Transverse colon (tissue), 4 donors: ENCODE results near the gene NUP214. TPM values are rescaled to one million over a fixed set of nuclear protein-coding genes. Genes with fewer than 3 reads are reported as not detected.
"Not testable (repeated sequence)": the region's sequence is repeated elsewhere in the genome, so short reads cannot be mapped to it uniquely, and the experiment has no call there.

Experiments
- DNase-seq: peaks from one replicate; pipeline ENCODE4 v3.0.0-alpha.2; 2019
- H3K27ac ChIP-seq, 4 donors: fragments of 200-600 bp; sonication (generic); 2 replicates each; pipeline ENCODE4 v1.5.1; 2016 to 2018; ENCODE audit warnings: inconsistent platforms in 4 of 4
- H3K27me3 ChIP-seq: fragments of 200-600 bp; sonication (generic); 2 replicates; pipeline ENCODE4 v1.5.1; 2017; ENCODE audit warnings: inconsistent platforms
- H3K36me3 ChIP-seq, 4 donors: fragments of 200-600 bp; sonication (generic); 2 replicates each; pipeline ENCODE4 v1.5.1; 2017 to 2019; ENCODE audit warnings: inconsistent platforms in 4 of 4
- H3K4me1 ChIP-seq, 4 donors: fragments of 200-600 bp; sonication (generic); 2 replicates each; pipeline ENCODE4 v1.5.1; 2017 to 2020; ENCODE audit warnings: inconsistent platforms in 4 of 4
- H3K4me3 ChIP-seq, 4 donors: fragments of 200-600 bp; sonication (generic); 1 replicate in 1 of 4; 2 replicates in 3 of 4; pipeline versions ENCODE4 v1.5.1 to v1.6.1; 2017 to 2019; ENCODE audit warnings: inconsistent platforms in 4 of 4
- H3K9me3 ChIP-seq, 2 donors: fragments of 200-600 bp; sonication (generic); 2 replicates each; pipeline ENCODE4 v1.5.1; 2017 to 2019; ENCODE audit warnings: inconsistent platforms in 2 of 2
- EP300 ChIP-seq: sonication (generic); formaldehyde crosslinking; IDR thresholded peaks from one replicate; pipeline ENCODE4 v1.6.1; 2017; ENCODE audit warnings: antibody characterized with exemption, low read depth
- POLR2A ChIP-seq: fragments of 450-650 bp; IDR thresholded peaks from one replicate; pipeline ENCODE4 v1.6.1; 2016; ENCODE audit warnings: antibody characterized with exemption, mild to moderate bottlenecking, moderate library complexity
- POLR2AphosphoS5 ChIP-seq, 3 donors: sonication (generic); formaldehyde crosslinking; IDR thresholded peaks; one replicate each; pipeline ENCODE4 v1.6.1; 2016; ENCODE audit warnings: antibody characterized with exemption in 3 of 3
- WGBS, 2 donors: methylation state at CpG; one replicate each; pipeline ENCODE4 v1.1.5; 2018; ENCODE audit warnings: low coverage in 1 of 2; 5-methylcytosine and 5-hydroxymethylcytosine counted together
- in situ Hi-C, 4 donors: fragments of 200-750 bp; cut with MboI; loops; one replicate each; pipeline versions ENCODE4 v1.15.0 to v1.15.1; 2017; ENCODE audit warnings: low sequenced_read_pairs in 3 of 4, low pct_ligation_motif_present in 1 of 4, low pct_unique_long_range_greater_than_20kb in 1 of 4
- intact Hi-C: fragments of 100-400 bp; cut with DNase I; formaldehyde crosslinking; loops from one replicate; pipeline ENCODE4 v1.15.1; 2023; ENCODE audit warnings: low total_unique reads
- total RNA-seq, 4 donors: library from RNA; depleted of rRNA; stranded (reverse); fragments of >200 nt; gene quantifications; one replicate each; pipeline ENCODE4 v1.1.0, GENCODE V29; 2016
- TF ChIP-seq, protein P1 (sequence below), 5 experiments: fragments of 200-600 bp in 3 of 5; fragments of 450-650 bp in 2 of 5; sonication (generic) in 3 of 5; IDR thresholded peaks; 1 replicate in 2 of 5; 2 replicates in 3 of 5; pipeline ENCODE4 v1.5.1; 2016 to 2017; ENCODE audit warnings: antibody characterized with exemption in 5 of 5, inconsistent platforms in 3 of 5, mild to moderate bottlenecking in 2 of 5, moderate library complexity in 1 of 5

Gene NUP214
- total RNA-seq, 4 donors from 2014 or later: 48.3 to 152 (median 85.9) TPM

DNA sequence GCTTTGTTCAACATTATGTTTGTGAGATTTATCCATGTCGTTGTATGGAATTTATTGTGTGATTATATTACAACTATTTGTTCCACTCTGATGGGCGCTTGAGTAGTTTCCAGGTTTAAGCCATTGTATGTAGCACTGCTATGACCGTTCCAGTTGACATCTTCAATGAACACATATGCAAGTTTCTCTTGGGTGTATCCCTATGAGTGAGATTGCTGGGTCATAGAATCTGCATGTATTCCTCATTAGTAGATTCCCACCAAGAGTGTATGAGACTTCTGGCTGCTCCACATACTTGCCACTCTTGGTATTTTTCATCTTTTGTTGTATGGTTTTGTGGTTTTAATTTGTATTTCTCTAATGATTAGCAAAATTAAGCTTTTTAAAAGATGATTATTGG lies 22.9 kb downstream of the NUP214 start:
- Histone ChIP-seq H3K36me3 (peaks cover 0 to 93% (median 46%) of the 10 kb centered on the region in 4 donors), H3K4me3 (no peak overlapping the region), H3K4me1 (no peaks in the 10 kb centered on the region), H3K27me3 (no peaks in the 10 kb centered on the region), H3K27ac (no peak overlapping the region), H3K9me3 (no peaks in the 10 kb centered on the region)
- intact Hi-C loops: no loop called here
- WGBS, 2 donors: 74 to 85% methylated on average over 3 of the region's 3 CpGs
- no peak for DNase-seq
- TF ChIP-seq POLR2AphosphoS5 (IDR thresholded peaks at IDR 0.05): no peak
- TF ChIP-seq POLR2A: no peak
- in situ Hi-C loops: no loop called here

DNA sequence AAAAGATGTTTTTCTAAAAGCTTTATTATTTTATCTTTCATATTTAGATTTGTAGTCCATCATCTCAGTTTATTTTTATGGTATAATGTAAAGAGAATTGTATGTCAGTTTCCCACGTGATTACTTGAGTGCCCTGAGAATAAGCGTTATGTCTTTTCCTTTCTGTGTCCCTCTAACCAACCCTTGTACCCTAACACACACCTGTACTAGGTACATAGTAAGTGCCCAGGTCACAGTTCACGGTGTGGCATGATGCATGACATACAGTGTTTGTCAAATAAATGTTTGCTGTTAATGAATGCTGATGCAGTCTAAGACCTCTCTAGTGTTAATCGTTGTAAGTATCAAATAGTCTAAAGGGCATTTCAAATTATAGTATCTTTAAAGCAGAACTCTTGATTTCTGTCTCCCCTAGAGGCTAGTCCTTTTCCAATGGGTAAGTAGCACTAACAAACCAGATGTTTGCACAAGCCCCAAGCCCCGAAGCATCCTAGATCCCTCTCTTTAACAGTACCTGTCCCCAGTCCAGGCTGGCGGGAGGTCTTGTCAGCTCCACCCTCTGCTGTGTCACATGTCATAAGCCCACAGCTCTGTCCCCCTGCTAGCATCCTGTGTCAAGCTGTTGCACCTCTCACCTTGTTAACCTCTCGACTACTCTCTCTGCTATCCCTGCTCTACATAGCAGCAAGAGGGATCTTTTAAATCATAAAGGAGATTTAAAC lies 23.7 kb downstream of the NUP214 start:
- no peaks in the 10 kb centered on the region for H3K9me3 ChIP-seq
- H3K27ac ChIP-seq: no peak overlapping the region
- DNase-seq: no peak
- intact Hi-C loops: no loop called here
- no peaks in the 10 kb centered on the region for H3K4me1 ChIP-seq
- H3K36me3 ChIP-seq: peaks cover 0 to 94% (median 47%) of the 10 kb centered on the region in 4 donors
- no peaks in the 10 kb centered on the region for H3K27me3 ChIP-seq
- in situ Hi-C loops: no loop called here
- no peak overlapping the region for H3K4me3 ChIP-seq
- WGBS, 2 donors: 82 to 87% methylated on average over 7 of the region's 7 CpGs
- no peak for TF ChIP-seq EP300
- no peak for TF ChIP-seq POLR2AphosphoS5 (IDR thresholded peaks at IDR 0.05)
- TF ChIP-seq POLR2A: no peak
- TF ChIP-seq, protein P1, sequence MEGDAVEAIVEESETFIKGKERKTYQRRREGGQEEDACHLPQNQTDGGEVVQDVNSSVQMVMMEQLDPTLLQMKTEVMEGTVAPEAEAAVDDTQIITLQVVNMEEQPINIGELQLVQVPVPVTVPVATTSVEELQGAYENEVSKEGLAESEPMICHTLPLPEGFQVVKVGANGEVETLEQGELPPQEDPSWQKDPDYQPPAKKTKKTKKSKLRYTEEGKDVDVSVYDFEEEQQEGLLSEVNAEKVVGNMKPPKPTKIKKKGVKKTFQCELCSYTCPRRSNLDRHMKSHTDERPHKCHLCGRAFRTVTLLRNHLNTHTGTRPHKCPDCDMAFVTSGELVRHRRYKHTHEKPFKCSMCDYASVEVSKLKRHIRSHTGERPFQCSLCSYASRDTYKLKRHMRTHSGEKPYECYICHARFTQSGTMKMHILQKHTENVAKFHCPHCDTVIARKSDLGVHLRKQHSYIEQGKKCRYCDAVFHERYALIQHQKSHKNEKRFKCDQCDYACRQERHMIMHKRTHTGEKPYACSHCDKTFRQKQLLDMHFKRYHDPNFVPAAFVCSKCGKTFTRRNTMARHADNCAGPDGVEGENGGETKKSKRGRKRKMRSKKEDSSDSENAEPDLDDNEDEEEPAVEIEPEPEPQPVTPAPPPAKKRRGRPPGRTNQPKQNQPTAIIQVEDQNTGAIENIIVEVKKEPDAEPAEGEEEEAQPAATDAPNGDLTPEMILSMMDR (IDR thresholded peaks at IDR 0.05): no peak

DNA sequence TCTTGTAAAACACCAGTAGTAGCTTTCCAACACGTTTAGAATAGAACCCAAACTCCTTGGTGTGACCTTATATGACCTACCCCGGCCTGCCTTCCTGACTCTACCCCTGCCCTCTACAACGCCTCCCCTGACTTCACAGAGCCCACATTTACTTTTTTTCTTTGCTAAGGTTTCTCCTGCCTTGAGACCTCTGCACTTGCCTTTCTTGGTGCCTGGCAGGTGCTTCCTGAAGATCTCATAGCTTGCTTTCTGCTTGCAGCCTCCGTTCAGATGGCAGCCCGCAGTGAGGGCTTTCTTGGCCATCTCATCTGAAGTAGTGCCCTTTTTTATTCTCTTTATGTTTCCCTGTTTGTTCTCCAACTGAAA lies 24.3 kb downstream of the NUP214 start:
- intact Hi-C loops (no loop called here), in situ Hi-C loops (loop anchor here in 1 of 4 donors (25.0 kb wide), 1 partner anchor 313 kb away; no protein-coding TSS in a partner anchor)
- no peak overlapping the region for H3K27ac ChIP-seq
- H3K4me3 ChIP-seq: no peak overlapping the region
- TF ChIP-seq POLR2A (no peak), POLR2AphosphoS5 (IDR thresholded peaks at IDR 0.05) (no peak), EP300 (no peak)
- TF ChIP-seq, protein P1 (IDR thresholded peaks at IDR 0.05): no peak
- H3K4me1 ChIP-seq: no peaks in the 10 kb centered on the region
- no peaks in the 10 kb centered on the region for H3K9me3 ChIP-seq
- no peak for DNase-seq
- no peaks in the 10 kb centered on the region for H3K27me3 ChIP-seq
- peaks cover 0 to 94% (median 47%) of the 10 kb centered on the region in 4 donors for H3K36me3 ChIP-seq
- 70 to 78% methylated on average over 5 of the region's 5 CpGs for WGBS, 2 donors

DNA sequence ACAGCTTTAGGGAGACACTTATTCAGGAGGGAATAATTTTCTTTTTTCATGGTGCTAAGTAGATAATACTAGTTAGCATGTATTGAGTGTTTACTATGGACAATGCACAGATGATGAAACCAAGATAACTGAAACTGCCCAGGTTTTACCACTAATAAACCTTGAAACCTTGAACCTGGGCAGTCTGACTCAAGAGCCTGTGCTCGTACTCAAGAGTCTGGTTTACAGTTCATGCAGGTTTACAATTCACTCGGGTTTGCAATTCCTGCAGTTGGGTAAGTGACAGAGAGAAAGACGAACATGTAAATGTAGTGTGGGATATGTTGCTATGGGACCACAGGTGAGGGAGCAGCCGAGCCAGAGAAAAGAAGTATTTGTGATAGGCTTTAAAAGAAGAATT lies 28.2 kb downstream of the NUP214 start:
- in situ Hi-C loops (loop anchor here in 1 of 4 donors (25.0 kb wide), 1 partner anchor 309 kb away; no protein-coding TSS in a partner anchor), intact Hi-C loops (no loop called here)
- Histone ChIP-seq H3K9me3 (no peaks in the 10 kb centered on the region), H3K27me3 (no peaks in the 10 kb centered on the region), H3K27ac (no peak overlapping the region), H3K4me3 (no peak overlapping the region), H3K36me3 (peaks cover 0 to 72% (median 33%) of the 10 kb centered on the region in 4 donors), H3K4me1 (no peaks in the 10 kb centered on the region)
- no peak for DNase-seq
- no peak for TF ChIP-seq EP300
- TF ChIP-seq, protein P1 (IDR thresholded peaks at IDR 0.05): no peak
- TF ChIP-seq POLR2AphosphoS5 (IDR thresholded peaks at IDR 0.05): no peak
- TF ChIP-seq POLR2A: no peak
- 85 to 100% methylated on average over 4 of the region's 4 CpGs for WGBS, 2 donors

DNA sequence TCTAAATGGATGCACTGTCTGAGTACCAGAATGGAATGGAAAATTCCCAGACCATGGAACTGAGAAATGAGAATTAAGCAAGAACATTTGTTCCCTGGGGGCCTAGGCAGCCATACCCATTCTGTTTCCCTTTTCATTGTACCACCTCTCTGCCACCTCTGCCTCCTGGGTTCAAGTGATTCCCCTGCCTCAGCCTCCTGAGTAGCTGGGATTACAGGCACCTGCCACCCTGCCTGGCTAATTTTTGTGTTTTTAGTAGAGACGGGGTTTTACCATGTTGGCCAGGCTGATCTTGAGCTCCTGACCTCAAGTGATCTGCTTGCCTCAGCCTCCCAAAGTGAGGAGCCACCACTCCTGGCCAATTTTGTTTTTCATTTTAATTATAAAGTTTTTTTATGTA lies 33.3 kb downstream of the NUP214 start:
- not testable (repeated sequence) for H3K27me3 ChIP-seq, H3K9me3 ChIP-seq, H3K4me3 ChIP-seq, H3K27ac ChIP-seq, H3K4me1 ChIP-seq, DNase-seq
- intact Hi-C loops (loop anchor here (5.0 kb wide), 1 partner anchor 1214 kb away; no protein-coding TSS in a partner anchor), in situ Hi-C loops (loop anchor here in 1 of 4 donors (25.0 kb wide), 1 partner anchor 304 kb away; no protein-coding TSS in a partner anchor)
- peaks cover 0 to 60% (median 28%) of the 10 kb centered on the region in 4 donors for H3K36me3 ChIP-seq
- WGBS, 2 donors: 87 to 100% methylated on average over 1 of the region's 1 CpG
